ENCODE measurements around the gene TENM4. TPM values are rescaled to one million over a fixed set of nuclear protein-coding genes. Genes with fewer than 3 reads are reported as not detected.

Gene TENM4
- total RNA-seq, 1 donor from 2014 or later, result 0.08 TPM

DNA sequence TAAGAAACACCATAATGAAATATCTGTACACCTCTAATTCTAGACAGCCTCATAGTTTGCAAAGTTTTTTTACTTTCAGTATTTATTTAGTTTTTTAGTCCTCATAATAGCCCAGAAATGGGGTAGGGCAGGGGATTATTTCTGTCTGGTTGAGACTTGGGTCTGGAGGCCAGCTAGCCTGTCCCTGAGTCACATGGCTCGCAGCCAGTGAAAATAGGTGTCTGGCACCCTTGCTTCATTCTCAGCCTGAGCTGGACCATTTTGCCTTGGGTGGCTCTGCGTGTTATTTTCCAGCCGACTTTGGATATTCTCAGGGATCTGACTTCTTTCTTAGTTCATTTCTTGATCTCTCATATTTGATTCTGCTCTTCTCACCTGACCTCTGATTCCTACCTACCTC, 742.2 kb downstream of the TENM4 start:
- DNase-seq (ENCODE audit: low spot score), result no peak
- no peak for ATAC-seq

DNA sequence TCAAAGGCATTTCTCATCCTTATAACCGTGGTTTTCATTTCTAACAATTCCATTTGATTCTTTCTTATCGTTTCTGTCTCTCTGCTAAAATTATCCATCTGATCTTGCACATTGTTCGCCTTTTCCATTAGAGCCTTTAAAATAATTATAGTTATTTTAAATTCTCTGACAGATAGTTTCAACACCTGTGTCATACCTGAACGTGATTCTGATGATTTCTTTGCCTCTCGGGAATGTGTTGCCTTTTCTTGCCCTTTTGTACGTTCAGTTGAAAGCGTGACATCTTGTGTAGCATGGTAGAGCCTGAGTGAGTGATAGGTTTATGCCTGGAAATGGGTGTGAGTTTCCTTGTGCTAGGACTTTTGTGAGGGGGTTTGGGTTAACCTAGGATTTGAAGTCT, 744.7 kb downstream of the TENM4 start:
- DNase-seq (ENCODE audit: low spot score), result no peak
- no peak for ATAC-seq

DNA sequence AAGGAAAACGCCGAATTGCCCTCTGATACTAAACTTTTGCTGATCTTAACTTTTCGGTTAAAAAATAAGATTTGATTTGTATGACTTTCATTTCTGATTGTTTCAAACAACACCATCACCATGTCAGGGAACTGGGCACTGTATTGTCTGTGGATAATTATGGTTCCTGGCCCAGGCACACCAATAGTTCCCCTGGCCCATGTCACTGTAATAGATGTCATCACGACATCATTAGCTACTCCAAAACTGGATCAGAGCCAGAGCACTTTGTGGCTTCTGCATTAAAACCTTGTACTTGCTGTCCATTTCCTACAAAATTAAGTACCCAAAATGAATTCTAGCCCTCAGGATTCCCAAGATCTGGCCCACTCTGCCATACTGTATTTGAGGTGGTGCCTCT, 746.7 kb downstream of the TENM4 start:
- DNase-seq (ENCODE audit: low spot score) (no peak), ATAC-seq (no peak)

DNA sequence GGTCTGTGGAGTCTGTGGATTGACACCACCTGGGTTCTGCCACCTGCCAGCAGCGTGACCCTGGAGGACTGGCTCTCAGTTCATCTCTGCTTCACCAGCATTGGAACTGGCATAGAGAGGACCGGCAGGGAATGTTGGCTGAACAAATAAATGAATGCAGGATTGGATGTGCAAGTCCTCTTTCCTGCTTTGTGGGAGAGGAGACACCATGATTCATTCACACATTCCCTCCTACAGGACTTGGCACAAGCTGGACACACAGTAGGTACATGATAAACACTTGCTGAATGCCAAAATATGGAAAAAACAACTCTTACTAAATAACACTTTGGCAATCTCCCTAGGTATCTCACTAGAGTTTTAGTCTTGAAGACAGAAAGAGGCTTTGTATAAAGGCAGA, 749.6 kb downstream of the TENM4 start:
- DNase-seq (ENCODE audit: low spot score), result no peak
- no peak for ATAC-seq

- no peak for ATAC-seq
- no peak for DNase-seq (ENCODE audit: low spot score)
Measured at GRCh38 chr11:78690352-78690987, 750.4 kb downstream of the TENM4 start.

DNA sequence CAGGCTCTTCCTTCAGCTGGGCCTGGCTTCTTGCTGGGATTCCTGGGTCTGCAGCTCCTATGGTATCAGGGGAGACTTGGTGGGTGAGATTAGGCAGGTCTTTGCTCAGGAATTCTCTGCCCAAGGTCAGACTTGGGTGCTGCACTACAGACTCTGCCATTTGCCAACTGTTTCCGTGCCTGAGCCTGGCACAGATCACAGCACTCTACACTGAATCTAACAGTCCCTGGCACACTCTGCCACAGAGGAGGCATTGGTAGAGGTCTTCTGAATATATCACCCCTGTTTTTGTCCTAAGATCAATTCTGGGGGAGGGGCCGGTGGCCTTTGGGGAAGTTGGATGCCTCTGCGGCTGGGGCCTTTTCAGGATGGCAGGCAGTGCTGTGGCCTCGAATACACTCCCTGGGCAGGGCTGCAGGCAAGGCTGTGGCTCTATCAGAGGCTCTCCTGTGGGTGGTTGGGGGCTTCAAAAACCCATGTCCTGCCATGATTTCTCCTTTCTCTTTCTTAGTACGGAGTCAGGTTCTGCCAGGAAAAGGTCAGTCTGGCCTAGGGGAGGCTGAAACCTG, 751.2 kb downstream of the TENM4 start:
- DNase-seq (ENCODE audit: low spot score) (no peak), ATAC-seq (no peak)

GRCh38 chr11:78689101-78689500, 751.7 kb downstream of the TENM4 start:
- DNase-seq (ENCODE audit: low spot score) (no peak), ATAC-seq (no peak)

- no peak for ATAC-seq
- DNase-seq (ENCODE audit: low spot score), result no peak
Measured at GRCh38 chr11:78688460-78688859, 752.4 kb downstream of the TENM4 start.

GRCh38 chr11:78685156-78685555, 755.7 kb downstream of the TENM4 start:
- ATAC-seq (no peak), DNase-seq (ENCODE audit: low spot score) (no peak)

GRCh38 chr11:78684377-78684776, 756.5 kb downstream of the TENM4 start:
- ATAC-seq, result no peak

DNA sequence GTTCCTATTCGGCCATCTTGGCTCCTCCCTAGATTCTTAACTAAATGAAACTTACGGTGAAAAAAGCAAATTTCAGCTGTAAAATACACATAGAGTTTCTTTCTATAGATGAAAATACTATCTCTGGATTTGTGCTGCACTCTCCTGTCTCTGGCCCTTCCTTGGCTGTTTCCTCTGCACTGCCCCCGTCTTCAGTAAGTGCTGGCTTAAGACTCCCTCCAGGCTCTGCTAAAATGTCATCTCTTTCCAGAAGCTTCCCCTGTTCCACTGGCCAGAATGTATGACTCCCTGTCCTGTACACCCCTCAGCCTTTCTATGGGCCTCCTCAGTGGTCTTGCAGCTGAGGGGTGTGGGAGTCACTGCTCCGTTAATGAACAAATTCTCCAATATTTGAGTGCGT, 757.1 kb downstream of the TENM4 start:
- ATAC-seq (no peak), DNase-seq (ENCODE audit: low spot score) (no peak)

More at GRCh38 chr11:78684377-78684776, 756.5 kb downstream of the TENM4 start:
- DNase-seq (ENCODE audit: low spot score), result no peak

DNA sequence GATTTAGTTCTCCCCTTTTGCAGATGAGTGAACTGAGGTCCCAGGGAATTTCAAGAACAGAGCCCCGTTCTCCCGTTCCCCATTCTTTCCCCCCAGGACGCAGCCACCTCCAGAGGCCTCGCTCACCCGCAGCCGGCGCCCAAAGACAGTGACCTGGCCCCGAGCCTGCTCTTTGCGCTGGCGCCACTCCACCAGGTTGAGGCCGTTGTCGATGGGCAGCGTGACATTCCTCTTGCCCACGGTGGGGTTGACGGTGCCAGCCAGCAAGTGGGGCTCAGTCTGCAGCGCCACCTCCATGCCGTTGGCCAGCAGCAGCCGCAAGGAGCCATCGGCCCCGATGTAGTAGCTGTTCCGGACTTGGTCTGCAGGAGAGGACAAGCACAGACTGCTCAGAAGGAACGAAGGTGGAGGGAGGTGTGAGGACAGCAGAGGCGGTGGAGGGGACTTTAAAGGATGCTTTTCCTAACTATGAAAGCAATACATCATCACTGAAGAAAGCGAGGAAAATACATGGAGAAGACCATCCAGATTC, 764.7 kb downstream of the TENM4 start:
- DNase-seq (ENCODE audit: low spot score), result no peak

GRCh38 chr11:78672850-78673620, 767.8 kb downstream of the TENM4 start:
- DNase-seq (ENCODE audit: low spot score) (no peak), ATAC-seq (no peak)

More for the DNA sequence above, 764.7 kb downstream of the TENM4 start:
- ATAC-seq, result no peak

- DNase-seq (ENCODE audit: low spot score) (no peak), ATAC-seq (no peak)
Measured at GRCh38 chr11:78669249-78669648, 771.6 kb downstream of the TENM4 start.

DNA sequence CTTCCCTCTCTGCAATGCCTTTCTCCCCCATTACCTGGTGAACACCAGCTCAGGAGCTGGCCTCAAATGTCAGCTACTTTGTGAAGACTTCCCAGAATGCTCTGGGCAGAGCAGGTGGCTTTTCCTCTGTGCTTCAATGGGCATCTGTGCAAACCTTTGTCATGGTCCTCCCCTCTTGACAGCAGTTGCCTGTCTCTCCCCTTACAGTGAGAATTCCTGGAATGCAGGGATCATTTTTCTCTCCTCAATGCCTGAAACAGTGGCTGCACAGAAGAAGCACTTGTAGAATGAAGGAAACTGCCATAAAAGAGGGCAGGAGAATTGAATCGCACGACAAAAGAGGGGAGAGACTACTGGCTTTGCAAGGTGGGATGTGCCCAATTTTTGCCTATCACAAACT, 773.4 kb downstream of the TENM4 start:
- DNase-seq (ENCODE audit: low spot score) (no peak), ATAC-seq (no peak)

DNA sequence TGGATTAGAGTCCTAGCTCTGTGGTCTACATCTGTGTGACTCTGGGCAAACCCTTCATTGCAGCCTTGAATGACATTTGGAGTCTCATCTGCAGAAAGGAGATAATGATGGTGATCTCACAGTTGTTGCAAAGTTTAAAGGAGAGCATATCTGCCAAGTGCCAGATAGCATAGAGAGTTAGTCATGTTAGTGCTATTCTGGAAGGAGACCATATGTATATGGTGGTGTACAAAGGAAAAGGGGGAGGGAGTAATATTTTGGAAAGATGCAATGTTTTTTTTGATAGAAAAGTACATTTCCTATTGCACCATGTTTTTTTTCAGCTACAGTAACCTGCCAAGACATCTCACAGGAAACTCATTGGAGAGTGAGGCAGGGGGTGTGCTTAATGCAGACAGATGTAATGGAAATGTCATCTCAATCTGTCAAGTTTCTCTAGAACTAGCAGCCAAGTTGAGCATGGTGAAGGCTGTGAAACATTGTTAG, 774.1 kb downstream of the TENM4 start:
- ATAC-seq, result no peak
- DNase-seq (ENCODE audit: low spot score), result no peak

DNA sequence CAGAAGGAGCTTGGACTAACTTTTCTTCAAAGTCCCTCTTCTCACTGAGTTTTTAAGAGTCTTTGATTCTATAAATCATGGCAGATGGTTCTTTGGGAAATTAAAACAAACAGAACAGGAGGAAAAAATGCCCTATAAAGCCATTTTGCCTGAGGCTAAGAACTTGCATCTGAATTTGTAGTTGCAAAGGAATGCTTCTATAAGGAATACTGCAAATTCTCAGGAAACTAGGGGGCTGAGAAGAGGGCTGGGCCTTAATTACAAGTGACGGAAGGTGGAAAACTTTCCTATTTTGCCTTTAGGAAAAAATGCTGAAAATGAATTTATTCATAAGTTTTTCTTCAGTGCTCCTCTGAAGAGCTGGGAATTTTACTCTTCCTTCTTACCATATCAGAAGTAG, 776.2 kb downstream of the TENM4 start:
- no peak for ATAC-seq
- DNase-seq (ENCODE audit: low spot score), result no peak

DNA sequence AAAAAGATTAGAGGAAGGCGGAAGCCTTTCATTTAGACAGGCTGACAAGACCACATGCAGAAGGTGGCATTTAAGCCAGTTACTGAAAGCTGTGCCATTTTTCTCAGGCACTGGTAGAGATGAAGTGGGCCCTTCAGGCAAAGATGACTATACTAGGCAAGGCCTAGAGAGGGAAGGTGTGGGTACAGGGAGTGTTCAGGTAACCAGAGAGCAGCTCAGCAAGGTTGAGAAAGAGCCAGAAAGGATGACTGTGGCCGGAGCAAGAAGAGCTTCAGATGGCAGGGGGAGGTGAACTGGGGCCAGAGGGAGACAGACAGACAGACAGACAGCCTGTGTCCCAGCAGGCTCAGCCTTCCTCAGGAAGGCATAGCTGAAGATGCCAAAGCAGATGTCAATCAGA, 778.0 kb downstream of the TENM4 start:
- ATAC-seq (no peak), DNase-seq (ENCODE audit: low spot score) (peak; percentile 14)

- ATAC-seq, result no peak
- DNase-seq (ENCODE audit: low spot score), result peak; percentile 27
Measured at GRCh38 chr11:78660471-78660870, 780.4 kb downstream of the TENM4 start.

DNA sequence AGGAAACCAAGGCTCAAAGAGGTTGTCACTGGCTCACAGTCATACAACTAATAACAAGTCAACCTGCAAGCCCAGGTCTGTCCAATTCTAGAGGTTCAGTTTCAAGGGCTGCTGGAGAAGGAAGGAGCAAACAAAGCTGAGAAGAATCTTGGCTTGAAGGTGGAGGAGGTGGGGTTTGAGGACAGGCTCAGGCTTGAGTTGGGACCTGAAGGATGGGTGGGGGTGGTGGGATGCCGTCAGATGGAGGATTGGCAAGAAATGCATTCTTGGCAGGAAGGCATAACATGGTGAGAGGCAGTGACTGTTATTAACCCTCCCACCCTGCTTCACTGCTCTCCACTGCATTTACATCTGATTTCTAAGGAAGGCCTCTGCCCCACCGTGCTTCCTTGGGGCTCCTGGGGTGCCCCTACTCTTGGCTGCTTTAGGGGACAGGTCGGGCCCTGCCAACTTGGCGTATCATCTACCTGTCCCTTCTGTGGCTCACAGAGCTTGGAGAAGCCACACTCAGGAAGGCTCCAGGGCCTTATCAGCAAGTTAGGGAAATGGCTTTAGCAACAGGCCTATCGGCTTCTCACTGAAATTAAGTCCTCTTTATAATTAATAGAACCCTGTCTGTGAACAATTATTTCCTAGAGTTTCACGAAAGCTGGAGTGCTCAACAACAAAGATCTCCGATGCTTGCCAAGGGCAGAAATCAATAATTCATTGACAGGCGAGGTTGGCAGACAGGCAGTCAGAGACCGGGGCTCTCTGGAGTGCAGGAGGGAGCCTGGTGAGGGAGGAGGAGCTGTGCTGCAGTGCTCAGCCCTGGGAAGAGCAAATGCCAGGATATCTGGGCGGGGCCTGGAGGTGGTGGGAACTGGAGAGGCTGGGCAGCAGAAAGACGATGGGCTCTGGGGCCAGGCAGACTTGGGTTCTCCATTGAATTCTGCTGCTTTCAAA, 781.2 kb downstream of the TENM4 start:
- ATAC-seq (peak; percentile 97), DNase-seq (ENCODE audit: low spot score) (peak; percentile 64)

Data from left lobe of liver (tissue), 2 donors.